Mucosa of descending colon (tissue), 3 donors: ENCODE data around the gene GNAT3. TPM values are rescaled to one million over a fixed set of nuclear protein-coding genes. Genes with fewer than 3 reads are reported as not detected.

ENCODE experiments used
- ATAC-seq: fragments of 200-7000 bp; cut with Tn5 transposase; one replicate; pipeline ENCODE4 v1.9.1; 2020; ENCODE audit warnings: mild to moderate bottlenecking, moderate library complexity
- DNase-seq, 3 donors: peaks; one replicate each; pipeline ENCODE4 v3.0.0-alpha.2; 2020
- H3K36me3 ChIP-seq: fragments of 200-600 bp; one replicate; pipeline ENCODE4 v1.8.0; 2021; ENCODE audit warnings: low read depth, mild to moderate bottlenecking
- H3K4me1 ChIP-seq: fragments of 200-600 bp; one replicate; pipeline ENCODE4 v1.8.0; 2021; ENCODE audit warnings: low read depth, mild to moderate bottlenecking
- H3K4me3 ChIP-seq: fragments of 200-600 bp; one replicate; pipeline ENCODE4 v1.8.0; 2021; ENCODE audit warnings: mild to moderate bottlenecking
- H3K9me3 ChIP-seq: fragments of 200-600 bp; one replicate; pipeline ENCODE4 v1.8.0; 2021; ENCODE audit warnings: mild to moderate bottlenecking
- CTCF ChIP-seq: fragments of 200-600 bp; IDR thresholded peaks from one replicate; pipeline ENCODE4 v1.8.0; 2022; ENCODE audit warnings: antibody characterized with exemption, mild to moderate bottlenecking
- intact Hi-C, 2 donors: fragments of 100-400 bp; cut with DNase I in 1 of 2; cut with micrococcal nuclease in 1 of 2; formaldehyde crosslinking; loops; one replicate each; pipeline versions ENCODE4 v1.11.0 to v1.11.1; 2022; cut with DNase I, micrococcal nuclease
- long read RNA-seq, 2 donors: library from polyadenylated mRNA; unstranded; transcript quantifications; one replicate each; pipeline ENCODE4 v2.0.0, GENCODE V29; 2019 to 2021
- total RNA-seq, 3 donors: library from RNA; stranded (reverse); fragmentation: NEBNext Ultra II Directional in 2 of 3; extraction: Animal tissue kit (Norgen Biotek cat#: 25700) in 2 of 3; gene quantifications; one replicate each; pipeline versions ENCODE4 v1.2.1 to v1.2.4, GENCODE V29; 2021 to 2023
- donor health status: DM: no; HTN: no; CAD: no; lungs with moderate emphysema.
- donor health status: DM: no; HTN: no; CAD: no.
- donor health status: DM: no; HTN: yes; CAD: no.

Gene GNAT3
- not detected for total RNA-seq
- long read RNA-seq, donor 1, result 0 reads
- long read RNA-seq, donor 2, result 0 reads

GRCh38 chr7:80511964-80512363 lies at the start of gene GNAT3:
Gene GNAT3 (minus strand): TSS chr7:80512064. CDS start chr7:80511926, 138 bp downstream.
- TF ChIP-seq CTCF, result no peak
- intact Hi-C loops, result no loop called here
- Histone ChIP-seq H3K4me1 (no peaks in the 10 kb centered on the region), H3K4me3 (no peak within 1 kb of the TSS), H3K9me3 (no peaks in the 10 kb centered on the region), H3K36me3 (no peaks in the 10 kb centered on the region)
- DNase-seq, result no peak
- no peak for ATAC-seq

- Histone ChIP-seq H3K4me3 (no peak overlapping the region), H3K9me3 (peaks cover 3% of the 10 kb centered on the region), H3K4me1 (no peaks in the 10 kb centered on the region), H3K36me3 (no peaks in the 10 kb centered on the region)
- ATAC-seq, result no peak
- no peak for TF ChIP-seq CTCF
- intact Hi-C loops, result no loop called here
- DNase-seq, result no peak
These were observed 46.3 kb upstream of the GNAT3 start for GRCh38 chr7:80558116-80558515.

GRCh38 chr7:80552031-80552694 lies 40.3 kb upstream of the GNAT3 start:
- DNase-seq (no peak), ATAC-seq (no peak)
- intact Hi-C loops, result no loop called here

GRCh38 chr7:80550005-80550404 lies 38.1 kb upstream of the GNAT3 start:
- intact Hi-C loops, result no loop called here
- H3K4me1 ChIP-seq, result no peaks in the 10 kb centered on the region
- DNase-seq (no peak), ATAC-seq (no peak)
- H3K4me3 ChIP-seq, result no peak overlapping the region
- H3K9me3 ChIP-seq, result no peaks in the 10 kb centered on the region
- H3K36me3 ChIP-seq, result no peaks in the 10 kb centered on the region
- TF ChIP-seq CTCF, result no peak

More at GRCh38 chr7:80552031-80552694, 40.3 kb upstream of the GNAT3 start:
- TF ChIP-seq CTCF, result no peak
- no peaks in the 10 kb centered on the region for H3K4me1 ChIP-seq
- no peaks in the 10 kb centered on the region for H3K9me3 ChIP-seq
- H3K4me3 ChIP-seq, result no peak overlapping the region
- H3K36me3 ChIP-seq, result no peaks in the 10 kb centered on the region

GRCh38 chr7:80548840-80549530 lies 37.1 kb upstream of the GNAT3 start:
- Histone ChIP-seq H3K4me1 (no peaks in the 10 kb centered on the region), H3K9me3 (no peaks in the 10 kb centered on the region), H3K36me3 (no peaks in the 10 kb centered on the region), H3K4me3 (no peak overlapping the region)
- TF ChIP-seq CTCF, result no peak
- no peak for ATAC-seq
- no peak for DNase-seq
- intact Hi-C loops, result no loop called here
